Right lobe of liver (tissue), 6 donors: Measurements from ENCODE around the gene ANKRA2. TPM values are rescaled to one million over a fixed set of nuclear protein-coding genes. Genes with fewer than 3 reads are reported as not detected.

ENCODE experiments used
- ATAC-seq, 4 donors: fragments of 200-7000 bp; cut with Tn5 transposase; one replicate each; pipeline ENCODE4 v1.9.1; 2020; ENCODE audit warnings: mild to moderate bottlenecking in 4 of 4, moderate library complexity in 4 of 4
- DNase-seq, 3 donors: peaks; one replicate each; pipeline ENCODE4 v3.0.0-alpha.2; 2020
- H3K27ac ChIP-seq, 3 donors: fragments of 200-600 bp; one replicate each; pipeline ENCODE4 v1.8.0; 2022
- H3K27me3 ChIP-seq, 2 donors: fragments of 200-600 bp; one replicate each; pipeline ENCODE4 v1.8.0; 2022
- H3K36me3 ChIP-seq, 4 donors: fragments of 200-600 bp; sonication (generic) in 1 of 4; one replicate each; pipeline versions ENCODE4 v1.5.1 to v1.8.0; 2017 to 2022; ENCODE audit warnings: control low read depth in 1 of 4
- H3K4me1 ChIP-seq, 4 donors: fragments of 200-600 bp; sonication (generic) in 1 of 4; one replicate each; pipeline versions ENCODE4 v1.5.1 to v1.8.0; 2017 to 2022; ENCODE audit warnings: control low read depth in 1 of 4
- H3K4me3 ChIP-seq, 3 donors: fragments of 200-600 bp; one replicate each; pipeline ENCODE4 v1.8.0; 2022
- H3K9me3 ChIP-seq, 4 donors: fragments of 200-600 bp; sonication (generic) in 1 of 4; one replicate each; pipeline versions ENCODE4 v1.5.1 to v1.8.0; 2017 to 2022; ENCODE audit warnings: control low read depth in 1 of 4
- CTCF ChIP-seq, 4 donors: fragments of 200-600 bp in 3 of 4; fragments of 450-650 bp in 1 of 4; IDR thresholded peaks; one replicate each; pipeline versions ENCODE4 v1.5.1 to v1.8.0; 2016 to 2022; ENCODE audit warnings: antibody characterized with exemption in 4 of 4, mild to moderate bottlenecking in 2 of 4
- POLR2A ChIP-seq: fragments of 450-650 bp; IDR thresholded peaks from one replicate; pipeline ENCODE4 v1.6.1; 2017; ENCODE audit warnings: antibody characterized with exemption, mild to moderate bottlenecking
- WGBS: methylation state at CpG from one replicate; pipeline ENCODE4 v1.1.6; 2018; ENCODE audit warnings: low coverage, low lambda C conversion rate; ENCODE audit not compliant: insufficient coverage; ENCODE audit errors: missing lambda C conversion rate; 5-methylcytosine and 5-hydroxymethylcytosine counted together
- intact Hi-C, 2 donors: fragments of 100-400 bp; cut with DNase I; formaldehyde crosslinking; loops; one replicate each; pipeline versions ENCODE4 v1.11.2 to v1.14.1; 2022
- total RNA-seq, 6 experiments: library from RNA; depleted of rRNA in 2 of 6; stranded (reverse); fragments of >200 nt in 2 of 6; fragmentation: NEBNext Ultra II Directional in 3 of 6; extraction: Animal tissue kit (Norgen Biotek cat#: 25700) in 3 of 6; gene quantifications; one replicate each; pipeline versions ENCODE4 v1.1.0 to v1.2.4, GENCODE V29; 2016 to 2023
- donor health status: DM: no; HTN: yes; CAD: no.
- donor health status: DM: no; HTN: no; CAD: no.
- donor health status: DM: no; HTN: no; CAD: no.
- donor health status: DM: no; HTN: yes; CAD: no.
- donor health status: DM: no; HTN: yes; CAD: no.

The ANKRA2 gene
- total RNA-seq, 6 experiments from 2014 or later = 7.4 to 12.2 (median 9.0) TPM

GRCh38 chr5:73596705-73597328, 31.4 kb upstream of the ANKRA2 start:
- H3K4me1 ChIP-seq = no peaks in the 10 kb centered on the region
- peak; percentile 64 to 78 (median 66) for ATAC-seq
- no peaks in the 10 kb centered on the region for H3K27me3 ChIP-seq
- no peak for TF ChIP-seq POLR2A
- peak; percentile 47 to 68 (median 64) for TF ChIP-seq CTCF (IDR thresholded peaks at IDR 0.05)
- no peaks in the 10 kb centered on the region for H3K9me3 ChIP-seq
- H3K36me3 ChIP-seq = no peaks in the 10 kb centered on the region
- intact Hi-C loops = no loop called here
- no peak overlapping the region for H3K4me3 ChIP-seq
- no peak for DNase-seq
- no peak overlapping the region for H3K27ac ChIP-seq

- no peak overlapping the region for H3K27ac ChIP-seq
- ATAC-seq (no peak), DNase-seq (no peak)
- intact Hi-C loops = no loop called here
- H3K9me3 ChIP-seq = no peaks in the 10 kb centered on the region
- WGBS = 75% methylated on average over 1 of the region's 1 CpG
- TF ChIP-seq POLR2A (no peak), CTCF (IDR thresholded peaks at IDR 0.05) (no peak)
- H3K4me3 ChIP-seq = no peak overlapping the region
- no peaks in the 10 kb centered on the region for H3K36me3 ChIP-seq
- no peaks in the 10 kb centered on the region for H3K27me3 ChIP-seq
- no peaks in the 10 kb centered on the region for H3K4me1 ChIP-seq
Measured at GRCh38 chr5:73592551-73592950, 27.1 kb upstream of the ANKRA2 start.

- Histone ChIP-seq H3K4me3 (no peak overlapping the region), H3K9me3 (no peaks in the 10 kb centered on the region), H3K4me1 (no peaks in the 10 kb centered on the region), H3K36me3 (no peaks in the 10 kb centered on the region), H3K27ac (no peak overlapping the region), H3K27me3 (no peaks in the 10 kb centered on the region)
- intact Hi-C loops = no loop called here
- 52% methylated on average over 4 of the region's 4 CpGs for WGBS
- no peak for DNase-seq
- no peak for ATAC-seq
- no peak for TF ChIP-seq CTCF (IDR thresholded peaks at IDR 0.05)
- TF ChIP-seq POLR2A = no peak
Measured at GRCh38 chr5:73591698-73592501, 26.5 kb upstream of the ANKRA2 start.

GRCh38 chr5:73591102-73591695, 25.8 kb upstream of the ANKRA2 start:
- TF ChIP-seq CTCF (IDR thresholded peaks at IDR 0.05) (peak; percentile 89 to 95 (median 90)), POLR2A (no peak)
- Histone ChIP-seq H3K36me3 (no peaks in the 10 kb centered on the region), H3K4me1 (no peaks in the 10 kb centered on the region), H3K4me3 (no peak overlapping the region), H3K27ac (no peak overlapping the region), H3K27me3 (no peaks in the 10 kb centered on the region), H3K9me3 (no peaks in the 10 kb centered on the region)
- intact Hi-C loops = no loop called here
- WGBS = 43% methylated on average over 4 of the region's 4 CpGs
- ATAC-seq (peak; percentile 92 to 95 (median 94)), DNase-seq (no peak)
